Activated T-cell treated with anti-CD3 and anti-CD28 coated beads for 1 hour (primary cell): ENCODE results near the gene KLKB1.
"Not testable (repeated sequence)": the region's sequence is repeated elsewhere in the genome, so short reads cannot be mapped to it uniquely, and the experiment has no call there.

Experiments used
- DNase-seq: peaks from one replicate; pipeline ENCODE4 v3.0.0-alpha.2; 2020; ENCODE audit warnings: low read depth

Gene KLKB1

GRCh38 chr4:186226521-186227189 lies 652 bp upstream of the KLKB1 start:
- no peak for DNase-seq

GRCh38 chr4:186227744-186228513 lies 622 bp downstream of the KLKB1 start:
- no peak for DNase-seq

GRCh38 chr4:186228514-186228894 lies 1.2 kb downstream of the KLKB1 start:
- DNase-seq, result no peak

GRCh38 chr4:186234367-186234766 lies 7.1 kb downstream of the KLKB1 start:
- DNase-seq, result no peak

- no peak for DNase-seq
These were observed 8.8 kb downstream of the KLKB1 start for GRCh38 chr4:186236126-186236525.

- DNase-seq, result no peak
These were observed 13.1 kb downstream of the KLKB1 start for GRCh38 chr4:186240452-186240847.

GRCh38 chr4:186240848-186241491 lies 13.7 kb downstream of the KLKB1 start:
- no peak for DNase-seq

GRCh38 chr4:186241616-186242015 lies 14.3 kb downstream of the KLKB1 start:
- no peak for DNase-seq

GRCh38 chr4:186242031-186242430 lies 14.7 kb downstream of the KLKB1 start:
- DNase-seq, result not testable (repeated sequence)

- DNase-seq, result no peak
These were observed 16.0 kb downstream of the KLKB1 start for GRCh38 chr4:186243331-186243730.

- DNase-seq, result no peak
These were observed 17.5 kb downstream of the KLKB1 start for GRCh38 chr4:186244835-186245234.

GRCh38 chr4:186247062-186247752 lies 19.9 kb downstream of the KLKB1 start:
- DNase-seq, result not testable (repeated sequence)

GRCh38 chr4:186248643-186249042 lies 21.3 kb downstream of the KLKB1 start:
- no peak for DNase-seq

- no peak for DNase-seq
These were observed 22.8 kb downstream of the KLKB1 start for GRCh38 chr4:186249785-186250754.

- DNase-seq, result no peak
These were observed 23.5 kb downstream of the KLKB1 start for GRCh38 chr4:186250760-186251159.

GRCh38 chr4:186255122-186255521 lies 27.8 kb downstream of the KLKB1 start:
- DNase-seq, result no peak

GRCh38 chr4:186258216-186258811 lies 31.0 kb downstream of the KLKB1 start:
- DNase-seq, result no peak

- no peak for DNase-seq
These were observed 32.8 kb downstream of the KLKB1 start for GRCh38 chr4:186260117-186260503.

- no peak for DNase-seq
These were observed 33.5 kb downstream of the KLKB1 start for GRCh38 chr4:186260504-186261448.

GRCh38 chr4:186264660-186265059 lies 37.4 kb downstream of the KLKB1 start:
- no peak for DNase-seq
